HG02970 (cell line): ENCODE data around the gene GDPD4.

Source experiments
- ATAC-seq: cut with Tn5 transposase; IDR thresholded peaks from one replicate; pipeline ENCODE4 v1.9.1; 2021; ENCODE audit warnings: mild to moderate bottlenecking, moderate library complexity, moderate number of reproducible peaks; ENCODE audit not compliant: unreplicated experiment, low FRiP score

GDPD4 gene

GRCh38 chr11:77193911-77194830 is 107.3 kb downstream of the GDPD4 start:
- ATAC-seq = no peak

GRCh38 chr11:77193167-77193566 is 108.3 kb downstream of the GDPD4 start:
- no peak for ATAC-seq

- no peak for ATAC-seq
Measured at GRCh38 chr11:77191823-77192495, 109.5 kb downstream of the GDPD4 start.

GRCh38 chr11:77191429-77191822 is 110.1 kb downstream of the GDPD4 start:
- ATAC-seq = no peak

GRCh38 chr11:77190331-77191075 is 111.0 kb downstream of the GDPD4 start:
- no peak for ATAC-seq

GRCh38 chr11:77189588-77190210 is 111.8 kb downstream of the GDPD4 start:
- no peak for ATAC-seq

- no peak for ATAC-seq
Measured at GRCh38 chr11:77188633-77189491, 112.6 kb downstream of the GDPD4 start.

GRCh38 chr11:77187776-77188632 is 113.5 kb downstream of the GDPD4 start:
- ATAC-seq = no peak

GRCh38 chr11:77187111-77187750 is 114.3 kb downstream of the GDPD4 start:
- ATAC-seq = no peak

- ATAC-seq = no peak
Measured at GRCh38 chr11:77186302-77186701, 115.2 kb downstream of the GDPD4 start.

GRCh38 chr11:77184136-77184860 is 117.2 kb downstream of the GDPD4 start:
- ATAC-seq = no peak

- ATAC-seq = no peak
Measured at GRCh38 chr11:77183431-77183984, 118.0 kb downstream of the GDPD4 start.

- ATAC-seq = no peak
Measured at GRCh38 chr11:77182542-77183430, 118.7 kb downstream of the GDPD4 start.

- no peak for ATAC-seq
Measured at GRCh38 chr11:77181799-77182541, 119.5 kb downstream of the GDPD4 start.

GRCh38 chr11:77181226-77181625 is 120.3 kb downstream of the GDPD4 start:
- no peak for ATAC-seq

- no peak for ATAC-seq
Measured at GRCh38 chr11:77180346-77180745, 121.1 kb downstream of the GDPD4 start.
